Spleen (tissue), 11 donors: ENCODE measurements around the gene THRSP. TPM values are rescaled to one million over a fixed set of nuclear protein-coding genes. Genes with fewer than 3 reads are reported as not detected.

Experiments
- DNase-seq: peaks from one replicate; pipeline ENCODE4 v3.0.0-alpha.2; 2020
- H3K27ac ChIP-seq, 8 donors: fragments of 200-600 bp; sonication (generic) in 7 of 8; 1 replicate in 4 of 8; 2 replicates in 4 of 8; pipeline versions ENCODE4 v1.5.0 to v1.8.0; 2016 to 2021; ENCODE audit warnings: inconsistent platforms in 4 of 8, mild to moderate bottlenecking in 4 of 8, moderate library complexity in 1 of 8
- H3K27me3 ChIP-seq, 7 donors: fragments of 200-600 bp; sonication (generic) in 6 of 7; replicated peaks in 1 of 7; 1 replicate in 4 of 7; 2 replicates in 3 of 7; pipeline versions ENCODE4 v1.5.0 to v1.8.0; 2016 to 2021; ENCODE audit warnings: inconsistent platforms in 3 of 7, mild to moderate bottlenecking in 1 of 7
- H3K36me3 ChIP-seq, 6 donors: fragments of 200-600 bp; sonication (generic) in 5 of 6; 1 replicate in 4 of 6; 2 replicates in 2 of 6; pipeline versions ENCODE4 v1.5.0 to v1.8.0; 2016 to 2021; ENCODE audit warnings: inconsistent platforms in 2 of 6
- H3K4me1 ChIP-seq, 6 donors: fragments of 200-600 bp; sonication (generic) in 5 of 6; 1 replicate in 3 of 6; 2 replicates in 3 of 6; pipeline versions ENCODE4 v1.5.0 to v1.8.0; 2016 to 2021; ENCODE audit warnings: inconsistent platforms in 3 of 6
- H3K4me3 ChIP-seq, 8 donors: fragments of 200-600 bp; sonication (generic) in 7 of 8; 1 replicate in 4 of 8; 2 replicates in 4 of 8; pipeline versions ENCODE4 v1.5.0 to v1.8.0; 2016 to 2021; ENCODE audit warnings: inconsistent platforms in 4 of 8, mild to moderate bottlenecking in 4 of 8, moderate library complexity in 2 of 8
- H3K9me3 ChIP-seq, 8 donors: fragments of 200-600 bp; sonication (generic) in 7 of 8; 1 replicate in 4 of 8; 2 replicates in 4 of 8; pipeline versions ENCODE4 v1.5.0 to v1.8.0; 2016 to 2021; ENCODE audit warnings: inconsistent platforms in 4 of 8
- POLR2A ChIP-seq, 3 donors: fragments of 450-650 bp; IDR thresholded peaks; one replicate each; pipeline ENCODE4 v1.5.1; 2017; ENCODE audit warnings: antibody characterized with exemption in 3 of 3, mild to moderate bottlenecking in 1 of 3
- POLR2AphosphoS5 ChIP-seq, 3 donors: sonication (generic); formaldehyde crosslinking; IDR thresholded peaks; one replicate each; pipeline ENCODE4 v1.5.1; 2017; ENCODE audit warnings: antibody characterized with exemption in 3 of 3
- WGBS, 5 donors: extraction: QIAGEN DNeasy Blood & Tissue Kit in 3 of 5; methylation state at CpG; one replicate each; pipeline versions ENCODE4 v1.1.5 to v1.1.7; 2013 to 2018; 5-methylcytosine and 5-hydroxymethylcytosine counted together
- intact Hi-C: fragments of 100-400 bp; cut with DNase I; formaldehyde crosslinking; loops from one replicate; pipeline ENCODE4 v1.15.0; 2023; ENCODE audit warnings: low total_unique reads
- polyA plus RNA-seq, 3 donors: library from polyadenylated mRNA; stranded (reverse); fragments of 200-250 nt; gene quantifications; one replicate each; pipeline ENCODE4 v1.2.1, GENCODE V29; 2013
- total RNA-seq, 7 donors: library from RNA; depleted of rRNA in 3 of 7; stranded (reverse); fragments of >200 nt in 3 of 7; fragmentation: NEBNext Ultra II Directional in 4 of 7; extraction: Animal tissue kit (Norgen Biotek cat#: 25700) in 4 of 7; gene quantifications; one replicate each; pipeline versions ENCODE4 v1.1.0 to v1.2.1, GENCODE V29; 2016 to 2021
- TF ChIP-seq, protein P1 (sequence below), 11 experiments: fragments of 200-600 bp in 7 of 11; fragments of 450-650 bp in 4 of 11; sonication (generic) in 4 of 11; IDR thresholded peaks in 8 of 11; conservative IDR thresholded peaks in 3 of 11; 1 replicate in 7 of 11; 2 replicates in 4 of 11; pipeline versions ENCODE4 v1.4.0 to v1.8.0; 2016 to 2021; ENCODE audit warnings: antibody characterized with exemption in 11 of 11, inconsistent platforms in 4 of 11, mild to moderate bottlenecking in 1 of 11
- donor health status: healthy with polysubstance abuse.
- donor health status: DM: no; HTN: no; CAD: no; lungs with moderate emphysema.
- donor health status: DM: no; HTN: no; CAD: no.
- donor health status: Bipolar disorder and iron deficiency.
- donor health status: healthy.
- donor health status: DM: no; HTN: no; CAD: no.
- donor health status: DM: yes; HTN: yes; CAD: no.

Gene THRSP
- total and polyA plus RNA-seq, 10 donors = 0.13 to 0.29 TPM; not detected in 8

- H3K27me3 ChIP-seq = no peaks in the 10 kb centered on the region
- 91 to 98% (median 95%) methylated on average over 7 of the region's 7 CpGs for WGBS, 5 donors
- intact Hi-C loops = no loop called here
- TF ChIP-seq, protein P1, sequence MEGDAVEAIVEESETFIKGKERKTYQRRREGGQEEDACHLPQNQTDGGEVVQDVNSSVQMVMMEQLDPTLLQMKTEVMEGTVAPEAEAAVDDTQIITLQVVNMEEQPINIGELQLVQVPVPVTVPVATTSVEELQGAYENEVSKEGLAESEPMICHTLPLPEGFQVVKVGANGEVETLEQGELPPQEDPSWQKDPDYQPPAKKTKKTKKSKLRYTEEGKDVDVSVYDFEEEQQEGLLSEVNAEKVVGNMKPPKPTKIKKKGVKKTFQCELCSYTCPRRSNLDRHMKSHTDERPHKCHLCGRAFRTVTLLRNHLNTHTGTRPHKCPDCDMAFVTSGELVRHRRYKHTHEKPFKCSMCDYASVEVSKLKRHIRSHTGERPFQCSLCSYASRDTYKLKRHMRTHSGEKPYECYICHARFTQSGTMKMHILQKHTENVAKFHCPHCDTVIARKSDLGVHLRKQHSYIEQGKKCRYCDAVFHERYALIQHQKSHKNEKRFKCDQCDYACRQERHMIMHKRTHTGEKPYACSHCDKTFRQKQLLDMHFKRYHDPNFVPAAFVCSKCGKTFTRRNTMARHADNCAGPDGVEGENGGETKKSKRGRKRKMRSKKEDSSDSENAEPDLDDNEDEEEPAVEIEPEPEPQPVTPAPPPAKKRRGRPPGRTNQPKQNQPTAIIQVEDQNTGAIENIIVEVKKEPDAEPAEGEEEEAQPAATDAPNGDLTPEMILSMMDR (IDR thresholded peaks at IDR 0.05 in 8 of 11, conservative IDR thresholded peaks at IDR 0.05 in 3 of 11) = no peak
- TF ChIP-seq POLR2AphosphoS5 (IDR thresholded peaks at IDR 0.05) (no peak), POLR2A (IDR thresholded peaks at IDR 0.05) (no peak)
- no peaks in the 10 kb centered on the region for H3K9me3 ChIP-seq
- H3K4me1 ChIP-seq = no peaks in the 10 kb centered on the region
- no peak overlapping the region for H3K27ac ChIP-seq
- DNase-seq = no peak
- H3K36me3 ChIP-seq = peaks cover 0 to 69% (median 33%) of the 10 kb centered on the region in 6 donors
- H3K4me3 ChIP-seq = no peak overlapping the region
These were observed 34.2 kb downstream of the THRSP start for GRCh38 chr11:78097666-78098385.

GRCh38 chr11:78099666-78100065 lies 36.0 kb downstream of the THRSP start:
- Histone ChIP-seq H3K27ac (no peak overlapping the region), H3K9me3 (no peaks in the 10 kb centered on the region), H3K27me3 (no peaks in the 10 kb centered on the region), H3K36me3 (peaks cover 0 to 81% (median 39%) of the 10 kb centered on the region in 6 donors), H3K4me1 (no peaks in the 10 kb centered on the region), H3K4me3 (no peak overlapping the region)
- WGBS, 5 donors = 87 to 94% (median 92%) methylated on average over 4 of the region's 4 CpGs
- intact Hi-C loops = no loop called here
- no peak for DNase-seq
- no peak for TF ChIP-seq POLR2A (IDR thresholded peaks at IDR 0.05)
- TF ChIP-seq, protein P1 (IDR thresholded peaks at IDR 0.05 in 8 of 11, conservative IDR thresholded peaks at IDR 0.05 in 3 of 11) = no peak
- no peak for TF ChIP-seq POLR2AphosphoS5 (IDR thresholded peaks at IDR 0.05)

DNA sequence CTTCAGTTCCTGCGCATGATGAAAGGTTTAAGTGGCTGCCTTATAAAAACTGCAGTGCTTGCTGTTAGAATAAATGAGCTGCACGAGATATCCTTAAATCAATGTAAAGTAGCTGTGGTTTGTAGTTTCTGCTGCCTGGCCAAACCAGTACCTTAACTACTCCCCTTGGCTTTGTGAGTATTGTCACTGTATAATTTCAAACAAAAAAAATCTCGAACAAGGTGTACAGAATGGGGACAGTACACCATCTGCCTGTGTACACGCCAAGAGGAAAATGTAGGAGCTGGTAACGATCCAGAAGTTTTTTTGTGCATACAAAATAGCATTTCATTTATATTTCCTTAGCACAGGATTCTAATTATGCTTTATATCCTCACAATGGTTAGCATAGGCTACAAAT lies 36.6 kb downstream of the THRSP start:
- Histone ChIP-seq H3K36me3 (peaks cover 0 to 82% (median 37%) of the 10 kb centered on the region in 6 donors), H3K4me3 (no peak overlapping the region), H3K4me1 (no peaks in the 10 kb centered on the region), H3K27me3 (no peaks in the 10 kb centered on the region), H3K9me3 (no peaks in the 10 kb centered on the region), H3K27ac (no peak overlapping the region)
- TF ChIP-seq POLR2A (IDR thresholded peaks at IDR 0.05) (no peak), POLR2AphosphoS5 (IDR thresholded peaks at IDR 0.05) (no peak)
- TF ChIP-seq, protein P1 (IDR thresholded peaks at IDR 0.05 in 8 of 11, conservative IDR thresholded peaks at IDR 0.05 in 3 of 11) = no peak
- DNase-seq = no peak
- intact Hi-C loops = no loop called here
- WGBS, 5 donors = 77 to 93% (median 79%) methylated on average over 5 of the region's 5 CpGs

GRCh38 chr11:78100676-78101472 lies 37.2 kb downstream of the THRSP start:
- H3K36me3 ChIP-seq = peaks cover 0 to 86% (median 37%) of the 10 kb centered on the region in 6 donors
- WGBS, 5 donors = 93 to 100% (median 95%) methylated on average over 2 of the region's 2 CpGs
- H3K27ac ChIP-seq = no peak overlapping the region
- no peak for TF ChIP-seq POLR2AphosphoS5 (IDR thresholded peaks at IDR 0.05)
- TF ChIP-seq POLR2A (IDR thresholded peaks at IDR 0.05) = no peak
- TF ChIP-seq, protein P1 (IDR thresholded peaks at IDR 0.05 in 8 of 11, conservative IDR thresholded peaks at IDR 0.05 in 3 of 11) = no peak
- H3K27me3 ChIP-seq = no peaks in the 10 kb centered on the region
- DNase-seq = no peak
- no peaks in the 10 kb centered on the region for H3K9me3 ChIP-seq
- intact Hi-C loops = no loop called here
- H3K4me1 ChIP-seq = no peaks in the 10 kb centered on the region
- no peak overlapping the region for H3K4me3 ChIP-seq
